GM18861 (cell line): Measurements from ENCODE around the gene RNF113A.
"Not testable (repeated sequence)": the region's sequence is repeated elsewhere in the genome, so short reads cannot be mapped to it uniquely, and the experiment has no call there.

Experiments
- ATAC-seq: cut with Tn5 transposase; IDR thresholded peaks from one replicate; pipeline ENCODE4 v1.9.1; 2021; ENCODE audit not compliant: unreplicated experiment

The RNF113A gene

GRCh38 chrX:119852382-119853353, 18.9 kb downstream of the RNF113A start, which contains the start of gene UPF3B:
Gene UPF3B, minus strand, starts transcription at chrX:119852963. Its CDS starts 35 bp downstream, at chrX:119852928.
- ATAC-seq, result peak; percentile 87

GRCh38 chrX:119833905-119834304, 37.6 kb downstream of the RNF113A start:
- ATAC-seq, result no peak

GRCh38 chrX:119828446-119828845, 43.1 kb downstream of the RNF113A start:
- no peak for ATAC-seq

GRCh38 chrX:119826399-119826959, 45.1 kb downstream of the RNF113A start:
- no peak for ATAC-seq

- not testable (repeated sequence) for ATAC-seq
These were observed 47.3 kb downstream of the RNF113A start for GRCh38 chrX:119824221-119824620.

- peak; percentile 99 for ATAC-seq
These were observed 49.8 kb downstream of the RNF113A start for GRCh38 chrX:119821703-119822102.
